HCT116 (cell line): ENCODE data around the gene GBE1. TPM values are rescaled to one million over a fixed set of nuclear protein-coding genes. Genes with fewer than 3 reads are reported as not detected.

Experiments used
- ATAC-seq: fragments of 200-7000 bp; cut with Tn5 transposase; 2 replicates; pipeline ENCODE4 v1.9.1; 2020; ENCODE audit warnings: mild to moderate bottlenecking, moderate library complexity
- BruUV-seq: library from RNA; stranded (reverse); fragments of 400-500 nt; replicated peaks from 2 replicates; lab custom pipeline; 2021; lab: Mats Ljungman, UMichigan
- CTCF ChIA-PET: fragments of 300-600 bp; sonication (Branson Sonifier 250); formaldehyde crosslinking; loops from one replicate; lab custom pipeline; 2021; ENCODE audit warnings: antibody characterized with exemption; lab: Charles Lee
- POLR2A ChIA-PET: fragments of 300-600, 350-600 bp; sonication (Branson Sonifier 250); formaldehyde crosslinking; loops from one replicate; lab custom pipeline; 2021; ENCODE audit warnings: antibody characterized with exemption; lab: Charles Lee
- RAD21 ChIA-PET, 2 experiments: fragments of 300-600 bp; sonication (Branson Sonifier 250); formaldehyde crosslinking; loops; one replicate each; lab custom pipeline; 2023; ENCODE audit warnings: low total read pairs in 2 of 2; ENCODE audit not compliant: uncharacterized antibody in 2 of 2, unreplicated experiment in 2 of 2, low non-redundant PET in 1 of 2; lab: Charles Lee
- DNase-seq: peaks from one replicate; pipeline ENCODE4 v3.0.0-alpha.2; 2010; ENCODE audit warnings: low read depth, low spot score
- H2AFZ ChIP-seq: fragments of 200-600 bp; shearing (Covaris generic), sonication (generic); 2 replicates; pipeline ENCODE4 v1.6.1; 2017; ENCODE audit warnings: low read depth, mixed run types, mixed read lengths, antibody characterized with exemption, low read length; ENCODE audit not compliant: poor library complexity, severe bottlenecking
- H3K27ac ChIP-seq: 2 replicates; pipeline ENCODE4 v1.5.1; 2012; ENCODE audit warnings: low read depth, low read length
- H3K27me3 ChIP-seq: fragments of 200-600 bp; sonication (generic); 2 replicates; pipeline ENCODE4 v1.6.1; 2016; ENCODE audit warnings: mixed run types, low read length, mixed read lengths; ENCODE audit not compliant: insufficient read depth
- H3K36me3 ChIP-seq, 2 experiments: fragments of 200-500 bp in 1 of 2; fragments of 200-600 bp in 1 of 2; sonication (Bioruptor generic) in 1 of 2; sonication (generic) in 1 of 2; 2 replicates each; pipeline versions ENCODE4 v1.5.1 to v1.6.1; 2014 to 2016; ENCODE audit warnings: low read length in 2 of 2, inconsistent platforms in 1 of 2, mixed read lengths in 1 of 2, mixed run types in 1 of 2; ENCODE audit not compliant: insufficient read depth in 2 of 2, control insufficient read depth in 1 of 2
- H3K4me1 ChIP-seq, 2 experiments: fragments of 200-600 bp in 1 of 2; sonication (generic) in 1 of 2; 2 replicates each; pipeline versions ENCODE4 v1.5.1 to v1.6.1; 2012 to 2017; ENCODE audit warnings: low read length in 2 of 2, inconsistent platforms in 1 of 2, mild to moderate bottlenecking in 1 of 2, mixed read lengths in 1 of 2, mixed run types in 1 of 2, moderate library complexity in 1 of 2; ENCODE audit not compliant: insufficient read depth in 2 of 2, control insufficient read depth in 1 of 2
- H3K4me2 ChIP-seq: fragments of 200-600 bp; sonication (generic); 2 replicates; pipeline ENCODE4 v1.6.1; 2017; ENCODE audit warnings: mixed run types, low read length, mixed read lengths
- H3K4me3 ChIP-seq, 2 experiments: fragments of 200-600 bp in 1 of 2; sonication (generic) in 1 of 2; replicated peaks in 1 of 2; 2 replicates each; pipeline ENCODE4 v1.5.1; 2011 to 2016; ENCODE audit warnings: low read length in 2 of 2, control low read depth in 1 of 2, low read depth in 1 of 2, mild to moderate bottlenecking in 1 of 2, mixed read lengths in 1 of 2, mixed run types in 1 of 2
- H3K79me2 ChIP-seq: fragments of 200-600 bp; sonication (generic); 2 replicates; pipeline ENCODE4 v1.6.1; 2017; ENCODE audit warnings: mild to moderate bottlenecking, mixed run types, low read length, moderate library complexity, mixed read lengths; ENCODE audit not compliant: insufficient read depth
- H3K9ac ChIP-seq: fragments of 200-600 bp; sonication (generic); 2 replicates; pipeline ENCODE4 v1.6.1; 2016; ENCODE audit warnings: low read length, mixed read lengths
- H3K9me2 ChIP-seq: fragments of 200-600 bp; sonication (generic), shearing (Covaris generic); 2 replicates; pipeline ENCODE4 v1.6.1; 2017; ENCODE audit warnings: mixed run types, mild to moderate bottlenecking, moderate library complexity; ENCODE audit not compliant: insufficient read depth
- H3K9me3 ChIP-seq, 2 experiments: fragments of 200-500 bp in 1 of 2; fragments of 200-600 bp in 1 of 2; sonication (Bioruptor generic) in 1 of 2; sonication (generic) in 1 of 2; 2 replicates each; pipeline ENCODE4 v1.6.1; 2014 to 2017; ENCODE audit warnings: low read length in 2 of 2, mixed read lengths in 2 of 2, inconsistent platforms in 1 of 2, low read depth in 1 of 2, mild to moderate bottlenecking in 1 of 2, mixed run types in 1 of 2, moderate library complexity in 1 of 2; ENCODE audit not compliant: control insufficient read depth in 1 of 2, insufficient read depth in 1 of 2
- H4K20me1 ChIP-seq: fragments of 200-600 bp; sonication (generic), shearing (Covaris generic); 2 replicates; pipeline ENCODE4 v1.6.1; 2017; ENCODE audit warnings: mixed run types, mild to moderate bottlenecking, moderate library complexity; ENCODE audit not compliant: insufficient read depth
- CBX3 ChIP-seq: IDR thresholded peaks from 2 replicates; pipeline ENCODE4 v1.6.1; 2012; ENCODE audit warnings: low read depth
- CEBPB ChIP-seq: IDR thresholded peaks from 2 replicates; pipeline ENCODE4 v1.6.1; 2012; ENCODE audit warnings: low read depth
- EGR1 ChIP-seq: IDR thresholded peaks from 2 replicates; pipeline ENCODE4 v1.6.1; 2012; ENCODE audit warnings: low read depth
- ELF1 ChIP-seq: IDR thresholded peaks from 2 replicates; pipeline ENCODE4 v1.6.1; 2012; ENCODE audit warnings: low read depth, borderline replicate concordance
- EZH2 ChIP-seq: fragments of 200-600 bp; sonication (generic); IDR thresholded peaks from 2 replicates; pipeline ENCODE4 v1.6.1; 2017; ENCODE audit warnings: antibody characterized with exemption, mixed run types
- EZH2phosphoT487 ChIP-seq: fragments of 200-600 bp; IDR thresholded peaks from 2 replicates; pipeline ENCODE4 v1.6.1; 2018; ENCODE audit warnings: antibody characterized with exemption, borderline replicate concordance
- POLR2AphosphoS5 ChIP-seq: IDR thresholded peaks from 2 replicates; pipeline ENCODE4 v1.6.1; 2011; ENCODE audit warnings: mild to moderate bottlenecking, low read depth, low read length, moderate library complexity
- RAD21 ChIP-seq: IDR thresholded peaks from 2 replicates; pipeline ENCODE4 v1.6.1; 2012; ENCODE audit warnings: low read depth, mild to moderate bottlenecking
- TCF7L2 ChIP-seq: IDR thresholded peaks from 2 replicates; pipeline ENCODE4 v1.7.0; 2011; ENCODE audit warnings: borderline replicate concordance, inconsistent platforms; ENCODE audit not compliant: insufficient read depth, insufficient read length; ENCODE audit errors: extremely low read depth
- YY1 ChIP-seq: IDR thresholded peaks from 2 replicates; pipeline ENCODE4 v1.6.1; 2011; ENCODE audit warnings: low read length, low read depth, moderate library complexity, mild to moderate bottlenecking; ENCODE audit not compliant: insufficient replicate concordance; ENCODE audit errors: extremely low read depth
- ZFX ChIP-seq: fragments of 450-650 bp; IDR thresholded peaks from 2 replicates; pipeline ENCODE4 v1.6.1; 2017
- ZNF274 ChIP-seq: fragments of 200-500 bp; sonication (Bioruptor generic); IDR thresholded peaks from 2 replicates; pipeline ENCODE4 v1.6.1; 2014; ENCODE audit warnings: mild to moderate bottlenecking, low read depth, low read length, inconsistent platforms
- intact Hi-C: fragments of 100-400 bp; cut with micrococcal nuclease; formaldehyde crosslinking; loops from 2 replicates; pipeline ENCODE4 v1.10.0; 2022
- total RNA-seq: library from RNA; stranded (reverse); gene quantifications from one replicate; pipeline ENCODE4 v1.2.1, GENCODE V29; 2021; ENCODE audit not compliant: unreplicated experiment
- TF ChIP-seq, protein P1 (sequence below), 3 experiments: fragments of 200-600 bp in 1 of 3; sonication (generic) in 1 of 3; IDR thresholded peaks in 2 of 3; conservative IDR thresholded peaks in 1 of 3; 2 replicates each; pipeline ENCODE4 v1.5.1; 2012 to 2017; ENCODE audit warnings: low read depth in 2 of 3, low read length in 2 of 3, antibody characterized with exemption in 1 of 3, borderline replicate concordance in 1 of 3, control low read depth in 1 of 3, mild to moderate bottlenecking in 1 of 3, mixed read lengths in 1 of 3, mixed run types in 1 of 3, moderate library complexity in 1 of 3; ENCODE audit not compliant: insufficient read depth in 1 of 3
- TF ChIP-seq, protein P2 (sequence below): IDR thresholded peaks from 2 replicates; pipeline ENCODE4 v1.6.1; 2012; ENCODE audit warnings: low read depth

Gene GBE1
- total RNA-seq, 1 experiment from 2014 or later: 27.7 TPM

DNA sequence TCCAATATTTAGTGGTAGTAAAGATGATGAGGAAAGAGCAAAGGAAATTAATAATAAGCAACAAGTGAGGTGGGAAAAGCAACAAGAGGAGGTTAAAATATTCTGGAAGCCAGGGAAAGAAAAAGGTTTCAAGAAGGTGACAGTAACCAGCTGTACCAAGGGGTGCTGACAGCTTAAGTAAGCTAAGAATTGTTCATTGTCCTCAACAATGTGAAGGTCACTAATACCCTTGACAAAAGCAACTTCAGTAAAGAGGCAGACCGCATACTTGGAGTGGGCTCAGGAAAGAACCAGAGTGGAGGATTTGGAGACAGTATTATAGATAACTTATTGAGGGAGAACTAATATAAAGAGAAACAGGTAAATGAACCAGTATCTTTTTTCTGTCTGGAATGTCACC is 116.2 kb downstream of the GBE1 start:
- no peak for TF ChIP-seq YY1
- no peak for TF ChIP-seq TCF7L2
- TF ChIP-seq EZH2: no peak
- no peak for TF ChIP-seq CEBPB
- TF ChIP-seq ZFX: no peak
- no peak for TF ChIP-seq EZH2phosphoT487
- no peak for TF ChIP-seq ZNF274
- no peak for TF ChIP-seq ELF1
- TF ChIP-seq, protein P1, sequence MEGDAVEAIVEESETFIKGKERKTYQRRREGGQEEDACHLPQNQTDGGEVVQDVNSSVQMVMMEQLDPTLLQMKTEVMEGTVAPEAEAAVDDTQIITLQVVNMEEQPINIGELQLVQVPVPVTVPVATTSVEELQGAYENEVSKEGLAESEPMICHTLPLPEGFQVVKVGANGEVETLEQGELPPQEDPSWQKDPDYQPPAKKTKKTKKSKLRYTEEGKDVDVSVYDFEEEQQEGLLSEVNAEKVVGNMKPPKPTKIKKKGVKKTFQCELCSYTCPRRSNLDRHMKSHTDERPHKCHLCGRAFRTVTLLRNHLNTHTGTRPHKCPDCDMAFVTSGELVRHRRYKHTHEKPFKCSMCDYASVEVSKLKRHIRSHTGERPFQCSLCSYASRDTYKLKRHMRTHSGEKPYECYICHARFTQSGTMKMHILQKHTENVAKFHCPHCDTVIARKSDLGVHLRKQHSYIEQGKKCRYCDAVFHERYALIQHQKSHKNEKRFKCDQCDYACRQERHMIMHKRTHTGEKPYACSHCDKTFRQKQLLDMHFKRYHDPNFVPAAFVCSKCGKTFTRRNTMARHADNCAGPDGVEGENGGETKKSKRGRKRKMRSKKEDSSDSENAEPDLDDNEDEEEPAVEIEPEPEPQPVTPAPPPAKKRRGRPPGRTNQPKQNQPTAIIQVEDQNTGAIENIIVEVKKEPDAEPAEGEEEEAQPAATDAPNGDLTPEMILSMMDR (IDR thresholded peaks at IDR 0.05 in 2 of 3, conservative IDR thresholded peaks at IDR 0.05 in 1 of 3; ENCODE audit: borderline replicate concordance in 1 of 3, insufficient read depth in 1 of 3, low read depth in 2 of 3, low read length in 2 of 3): no peak
- TF ChIP-seq POLR2AphosphoS5: no peak
- TF ChIP-seq, protein P2, sequence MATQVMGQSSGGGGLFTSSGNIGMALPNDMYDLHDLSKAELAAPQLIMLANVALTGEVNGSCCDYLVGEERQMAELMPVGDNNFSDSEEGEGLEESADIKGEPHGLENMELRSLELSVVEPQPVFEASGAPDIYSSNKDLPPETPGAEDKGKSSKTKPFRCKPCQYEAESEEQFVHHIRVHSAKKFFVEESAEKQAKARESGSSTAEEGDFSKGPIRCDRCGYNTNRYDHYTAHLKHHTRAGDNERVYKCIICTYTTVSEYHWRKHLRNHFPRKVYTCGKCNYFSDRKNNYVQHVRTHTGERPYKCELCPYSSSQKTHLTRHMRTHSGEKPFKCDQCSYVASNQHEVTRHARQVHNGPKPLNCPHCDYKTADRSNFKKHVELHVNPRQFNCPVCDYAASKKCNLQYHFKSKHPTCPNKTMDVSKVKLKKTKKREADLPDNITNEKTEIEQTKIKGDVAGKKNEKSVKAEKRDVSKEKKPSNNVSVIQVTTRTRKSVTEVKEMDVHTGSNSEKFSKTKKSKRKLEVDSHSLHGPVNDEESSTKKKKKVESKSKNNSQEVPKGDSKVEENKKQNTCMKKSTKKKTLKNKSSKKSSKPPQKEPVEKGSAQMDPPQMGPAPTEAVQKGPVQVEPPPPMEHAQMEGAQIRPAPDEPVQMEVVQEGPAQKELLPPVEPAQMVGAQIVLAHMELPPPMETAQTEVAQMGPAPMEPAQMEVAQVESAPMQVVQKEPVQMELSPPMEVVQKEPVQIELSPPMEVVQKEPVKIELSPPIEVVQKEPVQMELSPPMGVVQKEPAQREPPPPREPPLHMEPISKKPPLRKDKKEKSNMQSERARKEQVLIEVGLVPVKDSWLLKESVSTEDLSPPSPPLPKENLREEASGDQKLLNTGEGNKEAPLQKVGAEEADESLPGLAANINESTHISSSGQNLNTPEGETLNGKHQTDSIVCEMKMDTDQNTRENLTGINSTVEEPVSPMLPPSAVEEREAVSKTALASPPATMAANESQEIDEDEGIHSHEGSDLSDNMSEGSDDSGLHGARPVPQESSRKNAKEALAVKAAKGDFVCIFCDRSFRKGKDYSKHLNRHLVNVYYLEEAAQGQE: no peak
- TF ChIP-seq CBX3: no peak
- TF ChIP-seq EGR1: no peak
- no peak for TF ChIP-seq RAD21
- intact Hi-C loops: no loop called here
- no peak overlapping the region for H3K4me2 ChIP-seq
- no TSS peak for BruUV-seq
- no peak overlapping the region for H3K4me3 ChIP-seq
- no peaks in the 10 kb centered on the region for H4K20me1 ChIP-seq
- POLR2A ChIA-PET: no interaction called here
- no peaks in the 10 kb centered on the region for H3K9me3 ChIP-seq
- ATAC-seq (no peak), DNase-seq (no peak)
- H2AFZ ChIP-seq: no peak overlapping the region
- H3K36me3 ChIP-seq: no peaks in the 10 kb centered on the region
- H3K4me1 ChIP-seq: no peaks in the 10 kb centered on the region
- H3K27ac ChIP-seq: no peak overlapping the region
- no peaks in the 10 kb centered on the region for H3K79me2 ChIP-seq
- RAD21 ChIA-PET: no interaction called here
- H3K27me3 ChIP-seq: no peaks in the 10 kb centered on the region
- no peak overlapping the region for H3K9ac ChIP-seq
- CTCF ChIA-PET: interaction anchor here (2.9 kb wide), 1 partner anchor 155 kb away, joined by 15 read pairs; no protein-coding TSS in a partner anchor
- no peaks in the 10 kb centered on the region for H3K9me2 ChIP-seq
